GM18517 (cell line): ENCODE data around the gene IRF2.

Source experiments
- ATAC-seq: cut with Tn5 transposase; IDR thresholded peaks from one replicate; pipeline ENCODE4 v1.9.1; 2021; ENCODE audit warnings: mild to moderate bottlenecking, moderate library complexity; ENCODE audit not compliant: unreplicated experiment

The IRF2 gene

GRCh38 chr4:184451726-184452125 lies 22.6 kb downstream of the IRF2 start:
- no peak for ATAC-seq

- no peak for ATAC-seq
These were observed 23.4 kb downstream of the IRF2 start for GRCh38 chr4:184450743-184451535.

GRCh38 chr4:184450045-184450444 lies 24.3 kb downstream of the IRF2 start:
- ATAC-seq: no peak

GRCh38 chr4:184448821-184449220 lies 25.5 kb downstream of the IRF2 start:
- ATAC-seq: no peak

- no peak for ATAC-seq
These were observed 26.2 kb downstream of the IRF2 start for GRCh38 chr4:184448141-184448540.

GRCh38 chr4:184447664-184448063 lies 26.7 kb downstream of the IRF2 start:
- ATAC-seq: no peak

GRCh38 chr4:184446132-184446658 lies 28.2 kb downstream of the IRF2 start:
- ATAC-seq: no peak

- no peak for ATAC-seq
These were observed 29.4 kb downstream of the IRF2 start for GRCh38 chr4:184444953-184445309.

- no peak for ATAC-seq
These were observed 30.0 kb downstream of the IRF2 start for GRCh38 chr4:184444215-184444952.

GRCh38 chr4:184443318-184443717 lies 31.0 kb downstream of the IRF2 start:
- ATAC-seq: no peak

GRCh38 chr4:184442314-184442635 lies 32.1 kb downstream of the IRF2 start:
- no peak for ATAC-seq

GRCh38 chr4:184441461-184442313 lies 32.7 kb downstream of the IRF2 start:
- no peak for ATAC-seq

- ATAC-seq: no peak
These were observed 33.6 kb downstream of the IRF2 start for GRCh38 chr4:184440595-184441358.

GRCh38 chr4:184439856-184440594 lies 34.3 kb downstream of the IRF2 start:
- ATAC-seq: no peak

GRCh38 chr4:184439386-184439785 lies 35.0 kb downstream of the IRF2 start:
- no peak for ATAC-seq

GRCh38 chr4:184438375-184438774 lies 36.0 kb downstream of the IRF2 start:
- ATAC-seq: no peak

GRCh38 chr4:184437565-184438265 lies 36.6 kb downstream of the IRF2 start:
- ATAC-seq: no peak

- no peak for ATAC-seq
These were observed 39.8 kb downstream of the IRF2 start for GRCh38 chr4:184434501-184435066.

- no peak for ATAC-seq
These were observed 40.3 kb downstream of the IRF2 start for GRCh38 chr4:184434021-184434420.
